ENCODE results near the gene MXRA8.
"Not testable (repeated sequence)": the region's sequence is repeated elsewhere in the genome, so short reads cannot be mapped to it uniquely, and the experiment has no call there.

Gene MXRA8

DNA sequence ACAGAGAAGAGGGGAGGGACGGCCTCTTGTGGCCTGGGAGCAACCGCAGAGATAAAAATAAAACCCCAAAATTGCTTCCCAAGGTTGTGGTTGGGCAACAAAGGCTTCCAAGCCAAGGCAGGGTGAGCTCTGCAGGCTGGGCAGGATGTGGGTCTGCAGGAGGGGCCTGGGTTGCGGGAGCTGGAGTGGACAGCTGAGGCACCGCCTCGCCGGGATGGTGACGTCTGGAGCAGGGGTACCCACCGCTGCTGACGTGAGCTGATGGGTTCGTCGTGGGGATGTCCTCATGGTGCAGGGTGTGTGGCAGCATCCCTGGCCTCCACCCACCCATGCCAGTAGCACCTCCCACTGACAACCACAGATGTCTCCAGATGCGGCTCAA, 13.0 kb upstream of the MXRA8 start:
- peaks cover 11% of the 10 kb centered on the region; the same call in 1 of the 2 replicates for H3K9me3 ChIP-seq (ENCODE audit: insufficient read depth, low read length)
- no peaks in the 10 kb centered on the region for H4K20me1 ChIP-seq (ENCODE audit: low read depth, low read length)
- H2AFZ ChIP-seq (ENCODE audit: low read depth, low read length, severe bottlenecking) = no peak overlapping the region
- H3K27me3 ChIP-seq (ENCODE audit: low read length) = no peaks in the 10 kb centered on the region
- peaks cover 7% of the 10 kb centered on the region for H3F3A ChIP-seq (ENCODE audit: insufficient read depth)
- H3K27ac ChIP-seq (ENCODE audit: low read depth, low read length) = no peak overlapping the region
- no peak overlapping the region for H3K4me3 ChIP-seq (ENCODE audit: insufficient read depth, low read length, poor library complexity, severe bottlenecking)
- no peak overlapping the region for H3K4me2 ChIP-seq (ENCODE audit: low read depth, low read length, poor library complexity, severe bottlenecking)
- no peaks in the 10 kb centered on the region for H3K36me3 ChIP-seq (ENCODE audit: low read length)
- H3K9ac ChIP-seq (ENCODE audit: low read length) = no peak overlapping the region
- H3K9me2 ChIP-seq (replicated peaks; ENCODE audit: insufficient read depth, low read length) = no peaks in the 10 kb centered on the region
- no peak for TF ChIP-seq EZH2phosphoT487 (conservative IDR thresholded peaks at IDR 0.05; ENCODE audit: low read length)
- TF ChIP-seq, protein P1, sequence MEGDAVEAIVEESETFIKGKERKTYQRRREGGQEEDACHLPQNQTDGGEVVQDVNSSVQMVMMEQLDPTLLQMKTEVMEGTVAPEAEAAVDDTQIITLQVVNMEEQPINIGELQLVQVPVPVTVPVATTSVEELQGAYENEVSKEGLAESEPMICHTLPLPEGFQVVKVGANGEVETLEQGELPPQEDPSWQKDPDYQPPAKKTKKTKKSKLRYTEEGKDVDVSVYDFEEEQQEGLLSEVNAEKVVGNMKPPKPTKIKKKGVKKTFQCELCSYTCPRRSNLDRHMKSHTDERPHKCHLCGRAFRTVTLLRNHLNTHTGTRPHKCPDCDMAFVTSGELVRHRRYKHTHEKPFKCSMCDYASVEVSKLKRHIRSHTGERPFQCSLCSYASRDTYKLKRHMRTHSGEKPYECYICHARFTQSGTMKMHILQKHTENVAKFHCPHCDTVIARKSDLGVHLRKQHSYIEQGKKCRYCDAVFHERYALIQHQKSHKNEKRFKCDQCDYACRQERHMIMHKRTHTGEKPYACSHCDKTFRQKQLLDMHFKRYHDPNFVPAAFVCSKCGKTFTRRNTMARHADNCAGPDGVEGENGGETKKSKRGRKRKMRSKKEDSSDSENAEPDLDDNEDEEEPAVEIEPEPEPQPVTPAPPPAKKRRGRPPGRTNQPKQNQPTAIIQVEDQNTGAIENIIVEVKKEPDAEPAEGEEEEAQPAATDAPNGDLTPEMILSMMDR (IDR thresholded peaks at IDR 0.05; ENCODE audit: insufficient read depth, low read length, poor library complexity, severe bottlenecking) = no peak
- H3K79me2 ChIP-seq (ENCODE audit: insufficient read depth, low read length) = peaks cover 18% of the 10 kb centered on the region

GRCh38 chr1:1370771-1371300, 12.5 kb upstream of the MXRA8 start:
- Histone ChIP-seq H4K20me1 (ENCODE audit: low read depth, low read length) (no peaks in the 10 kb centered on the region), H3K27me3 (ENCODE audit: low read length) (no peaks in the 10 kb centered on the region), H3K79me2 (ENCODE audit: insufficient read depth, low read length) (peaks cover 18% of the 10 kb centered on the region), H3K9ac (ENCODE audit: low read length) (no peak overlapping the region), H3F3A (ENCODE audit: insufficient read depth) (peaks cover 2% of the 10 kb centered on the region; the same call in 1 of the 2 replicates), H3K9me3 (ENCODE audit: insufficient read depth, low read length) (peaks cover 15% of the 10 kb centered on the region; the same call in 1 of the 2 replicates), H3K4me3 (ENCODE audit: insufficient read depth, low read length, poor library complexity, severe bottlenecking) (no peak overlapping the region), H3K9me2 (replicated peaks; ENCODE audit: insufficient read depth, low read length) (no peaks in the 10 kb centered on the region), H2AFZ (ENCODE audit: low read depth, low read length, severe bottlenecking) (no peak overlapping the region), H3K4me2 (ENCODE audit: low read depth, low read length, poor library complexity, severe bottlenecking) (no peak overlapping the region), H3K27ac (ENCODE audit: low read depth, low read length) (no peak overlapping the region), H3K36me3 (ENCODE audit: low read length) (no peaks in the 10 kb centered on the region)
- TF ChIP-seq, protein P1 (IDR thresholded peaks at IDR 0.05; ENCODE audit: insufficient read depth, low read length, poor library complexity, severe bottlenecking) = no peak
- no peak for TF ChIP-seq EZH2phosphoT487 (conservative IDR thresholded peaks at IDR 0.05; ENCODE audit: low read length)

GRCh38 chr1:1370094-1370493, 11.7 kb upstream of the MXRA8 start:
- not testable (repeated sequence) for H3K36me3 ChIP-seq (ENCODE audit: low read length); H3K9me2 ChIP-seq (replicated peaks; ENCODE audit: insufficient read depth, low read length); H2AFZ ChIP-seq (ENCODE audit: low read depth, low read length, severe bottlenecking); H4K20me1 ChIP-seq (ENCODE audit: low read depth, low read length); H3K4me3 ChIP-seq (ENCODE audit: insufficient read depth, low read length, poor library complexity, severe bottlenecking); H3F3A ChIP-seq (ENCODE audit: insufficient read depth); H3K27me3 ChIP-seq (ENCODE audit: low read length); H3K27ac ChIP-seq (ENCODE audit: low read depth, low read length); H3K4me2 ChIP-seq (ENCODE audit: low read depth, low read length, poor library complexity, severe bottlenecking); H3K9ac ChIP-seq (ENCODE audit: low read length)
- Histone ChIP-seq H3K79me2 (ENCODE audit: insufficient read depth, low read length) (peaks cover 18% of the 10 kb centered on the region), H3K9me3 (ENCODE audit: insufficient read depth, low read length) (peaks cover 16% of the 10 kb centered on the region; the same call in 1 of the 2 replicates)

GRCh38 chr1:1367315-1367714, 9.0 kb upstream of the MXRA8 start:
- no peak overlapping the region for H2AFZ ChIP-seq (ENCODE audit: low read depth, low read length, severe bottlenecking)
- H3K9ac ChIP-seq (ENCODE audit: low read length) = no peak overlapping the region
- H3F3A ChIP-seq (ENCODE audit: insufficient read depth) = no peaks in the 10 kb centered on the region
- H3K9me2 ChIP-seq (replicated peaks; ENCODE audit: insufficient read depth, low read length) = no peaks in the 10 kb centered on the region
- no peak overlapping the region for H3K4me3 ChIP-seq (ENCODE audit: insufficient read depth, low read length, poor library complexity, severe bottlenecking)
- H3K27me3 ChIP-seq (ENCODE audit: low read length) = no peaks in the 10 kb centered on the region
- no peaks in the 10 kb centered on the region for H3K79me2 ChIP-seq (ENCODE audit: insufficient read depth, low read length)
- TF ChIP-seq, protein P1 (IDR thresholded peaks at IDR 0.05; ENCODE audit: insufficient read depth, low read length, poor library complexity, severe bottlenecking) = no peak
- no peak for TF ChIP-seq EZH2phosphoT487 (conservative IDR thresholded peaks at IDR 0.05; ENCODE audit: low read length)
- no peaks in the 10 kb centered on the region for H4K20me1 ChIP-seq (ENCODE audit: low read depth, low read length)
- no peaks in the 10 kb centered on the region for H3K36me3 ChIP-seq (ENCODE audit: low read length)
- no peak overlapping the region for H3K27ac ChIP-seq (ENCODE audit: low read depth, low read length)
- no peak overlapping the region for H3K4me2 ChIP-seq (ENCODE audit: low read depth, low read length, poor library complexity, severe bottlenecking)
- peaks cover 16% of the 10 kb centered on the region; the same call in 1 of the 2 replicates for H3K9me3 ChIP-seq (ENCODE audit: insufficient read depth, low read length)
